ENCODE results near the gene GINS1. TPM values are rescaled to one million over a fixed set of nuclear protein-coding genes. Genes with fewer than 3 reads are reported as not detected.

The GINS1 gene
- polyA plus RNA-seq, 1 experiment: 3.7 TPM

DNA sequence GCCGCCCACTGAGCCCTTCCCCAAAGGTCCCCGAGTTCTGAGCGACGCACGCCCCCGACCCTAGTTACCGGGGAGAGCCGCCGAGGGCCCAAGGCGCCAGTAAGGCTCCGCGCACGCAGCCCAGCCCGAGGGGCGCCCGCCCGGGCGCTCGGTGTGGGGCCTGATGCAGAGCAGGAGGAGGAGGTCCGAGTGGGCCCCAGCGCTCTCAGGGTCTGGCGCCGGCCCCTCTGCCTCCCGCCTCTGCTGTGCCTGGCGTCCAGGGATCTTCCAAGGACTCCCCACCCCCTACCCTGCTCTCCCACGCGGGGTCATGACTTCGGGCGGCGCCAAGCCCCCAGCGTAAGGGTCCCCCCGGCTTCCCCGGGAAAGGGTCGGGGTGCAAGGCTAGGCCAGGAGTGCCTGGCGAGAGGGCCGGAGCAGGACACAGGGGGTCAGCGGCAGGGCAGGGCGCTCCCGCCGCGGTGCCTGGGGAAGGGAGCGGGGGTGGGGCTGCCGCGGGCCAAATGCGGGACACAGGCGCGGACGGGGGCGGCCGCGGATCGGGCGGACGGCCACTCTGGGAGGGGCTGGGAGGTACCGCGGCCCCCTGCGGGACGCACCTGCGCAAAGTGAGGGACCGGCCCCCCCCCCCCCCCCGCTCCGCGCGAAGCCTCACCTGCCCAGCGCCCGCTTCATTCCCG is 17.5 kb upstream of the GINS1 start:
- Histone ChIP-seq H3K27me3 (ENCODE audit: control insufficient read depth, insufficient read depth, low read length) (no peaks in the 10 kb centered on the region), H3K4me3 (ENCODE audit: low read depth, low read length) (peak overlapping the region; percentile 81), H3K9me3 (ENCODE audit: control insufficient read depth, insufficient read depth, low read length) (no peaks in the 10 kb centered on the region; the same call in 1 of the 2 replicates), H3K27ac (ENCODE audit: low read depth, low read length) (peak overlapping the region; percentile 61)
- CTCF ChIA-PET: no interaction called here
- POLR2A ChIA-PET: interaction anchor here (0.7 to 1.0 kb wide), 2 partner anchors 18 to 82 kb away, joined by 3 to 9 read pairs; partner anchors contain the start of gene GINS1
- no peak for DNase-seq (ENCODE audit: low read depth, low spot score)
- TF ChIP-seq, protein P1, sequence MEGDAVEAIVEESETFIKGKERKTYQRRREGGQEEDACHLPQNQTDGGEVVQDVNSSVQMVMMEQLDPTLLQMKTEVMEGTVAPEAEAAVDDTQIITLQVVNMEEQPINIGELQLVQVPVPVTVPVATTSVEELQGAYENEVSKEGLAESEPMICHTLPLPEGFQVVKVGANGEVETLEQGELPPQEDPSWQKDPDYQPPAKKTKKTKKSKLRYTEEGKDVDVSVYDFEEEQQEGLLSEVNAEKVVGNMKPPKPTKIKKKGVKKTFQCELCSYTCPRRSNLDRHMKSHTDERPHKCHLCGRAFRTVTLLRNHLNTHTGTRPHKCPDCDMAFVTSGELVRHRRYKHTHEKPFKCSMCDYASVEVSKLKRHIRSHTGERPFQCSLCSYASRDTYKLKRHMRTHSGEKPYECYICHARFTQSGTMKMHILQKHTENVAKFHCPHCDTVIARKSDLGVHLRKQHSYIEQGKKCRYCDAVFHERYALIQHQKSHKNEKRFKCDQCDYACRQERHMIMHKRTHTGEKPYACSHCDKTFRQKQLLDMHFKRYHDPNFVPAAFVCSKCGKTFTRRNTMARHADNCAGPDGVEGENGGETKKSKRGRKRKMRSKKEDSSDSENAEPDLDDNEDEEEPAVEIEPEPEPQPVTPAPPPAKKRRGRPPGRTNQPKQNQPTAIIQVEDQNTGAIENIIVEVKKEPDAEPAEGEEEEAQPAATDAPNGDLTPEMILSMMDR (IDR thresholded peaks at IDR 0.05; ENCODE audit: low read depth, low read length): no peak

DNA sequence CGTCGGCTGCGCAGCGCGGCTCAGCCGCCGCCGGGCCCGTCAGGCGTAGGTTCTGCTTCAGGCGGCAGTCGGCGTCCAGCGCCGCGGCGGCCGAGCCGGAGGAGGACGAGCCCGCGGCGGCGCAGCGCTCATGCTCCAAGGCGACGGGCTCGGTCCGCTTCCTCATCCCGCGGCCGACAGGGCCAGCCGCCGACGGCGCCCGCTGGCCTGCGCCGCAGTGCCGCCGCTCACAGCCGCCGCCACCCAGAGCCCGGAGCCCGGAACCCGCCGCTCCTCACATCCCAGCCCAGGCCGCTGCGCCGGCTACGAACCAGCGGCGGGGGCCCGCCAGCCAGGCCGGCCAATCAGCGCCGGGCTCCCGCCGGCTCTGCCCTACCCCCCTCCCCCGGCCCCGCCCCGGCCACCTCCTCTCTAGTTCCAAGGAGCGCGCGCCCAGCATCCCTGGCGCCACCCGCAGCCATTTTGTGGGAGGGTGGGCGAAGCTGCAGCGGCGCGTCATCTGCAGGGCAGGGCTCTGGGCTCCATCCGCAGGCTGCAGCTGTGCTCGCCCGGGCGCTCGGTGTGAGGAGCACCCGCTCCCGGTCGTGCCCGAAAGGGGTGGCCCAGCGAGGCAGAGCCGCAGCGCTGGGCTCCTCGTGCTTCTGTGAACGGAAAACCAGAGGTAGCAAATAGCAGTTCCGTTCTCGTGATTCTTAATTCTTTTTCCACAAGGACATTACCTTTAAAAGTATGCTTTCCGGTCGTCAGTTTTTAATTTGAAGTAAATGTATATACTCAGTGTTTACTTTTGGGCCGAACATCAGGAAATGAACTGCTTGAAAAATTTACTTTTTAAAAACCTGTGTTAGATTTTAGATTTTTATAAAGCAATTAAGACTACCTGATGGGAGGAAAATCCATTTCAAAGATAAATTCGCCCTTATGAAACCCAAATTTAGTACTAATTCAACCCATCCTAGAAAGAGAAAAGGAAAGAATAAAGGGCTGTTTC is 16.6 kb upstream of the GINS1 start, which contains the start of gene ABHD12:
Gene ABHD12, minus strand, starts transcription at position 298 of the 991 bp plus-strand sequence. Its CDS starts 132 bp downstream, at position 166.
- DNase-seq (ENCODE audit: low read depth, low spot score): peak; percentile 91
- peak within 1 kb of the TSS; percentile 81 for H3K4me3 ChIP-seq (ENCODE audit: low read depth, low read length)
- TF ChIP-seq, protein P1 (IDR thresholded peaks at IDR 0.05; ENCODE audit: low read depth, low read length): no peak
- H3K27ac ChIP-seq (ENCODE audit: low read depth, low read length): peak within 1 kb of the TSS; percentile 71
- ChIA-PET POLR2A (interaction anchor here (0.6 to 1.0 kb wide), 5 partner anchors 17 to 254 kb away, joined by 3 to 9 read pairs (median 4); partner anchors contain the start of gene GINS1), CTCF (interaction anchor here (0.7 to 1.0 kb wide), 2 partner anchors 81 to 164 kb away, joined by 3 to 7 read pairs; no protein-coding TSS in a partner anchor)
- no peaks in the 10 kb centered on the region for H3K27me3 ChIP-seq (ENCODE audit: control insufficient read depth, insufficient read depth, low read length)
- H3K9me3 ChIP-seq (ENCODE audit: control insufficient read depth, insufficient read depth, low read length): no peaks in the 10 kb centered on the region; the same call in 1 of the 2 replicates

DNA sequence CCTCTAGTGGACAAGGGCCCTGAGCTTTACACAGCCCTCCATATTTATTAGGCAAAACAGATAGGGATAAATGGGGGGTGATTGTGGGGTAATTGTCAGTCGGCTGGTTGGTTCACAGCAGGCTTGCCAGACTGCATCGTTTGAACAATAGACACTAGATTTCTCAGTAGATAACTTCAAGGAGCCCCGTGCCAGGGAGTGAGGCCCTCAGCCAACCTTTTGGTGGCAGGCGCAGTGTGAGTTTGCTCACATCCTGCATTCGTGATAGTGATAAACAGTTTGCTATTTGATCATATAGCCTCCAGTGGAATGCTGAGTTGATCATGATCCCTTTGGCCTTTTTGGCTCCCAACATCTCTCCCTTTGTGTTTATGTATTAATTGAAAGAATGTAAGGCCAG is 13.2 kb upstream of the GINS1 start:
- H3K27me3 ChIP-seq (ENCODE audit: control insufficient read depth, insufficient read depth, low read length): no peaks in the 10 kb centered on the region
- DNase-seq (ENCODE audit: low read depth, low spot score): no peak
- H3K4me3 ChIP-seq (ENCODE audit: low read depth, low read length): no peak overlapping the region
- ChIA-PET CTCF (interaction anchor here (1.1 kb wide), 1 partner anchor 99 kb away, joined by 3 read pairs; no protein-coding TSS in a partner anchor), POLR2A (no interaction called here)
- TF ChIP-seq, protein P1 (IDR thresholded peaks at IDR 0.05; ENCODE audit: low read depth, low read length): no peak
- no peaks in the 10 kb centered on the region for H3K9me3 ChIP-seq (ENCODE audit: control insufficient read depth, insufficient read depth, low read length)
- H3K27ac ChIP-seq (ENCODE audit: low read depth, low read length): no peak overlapping the region

DNA sequence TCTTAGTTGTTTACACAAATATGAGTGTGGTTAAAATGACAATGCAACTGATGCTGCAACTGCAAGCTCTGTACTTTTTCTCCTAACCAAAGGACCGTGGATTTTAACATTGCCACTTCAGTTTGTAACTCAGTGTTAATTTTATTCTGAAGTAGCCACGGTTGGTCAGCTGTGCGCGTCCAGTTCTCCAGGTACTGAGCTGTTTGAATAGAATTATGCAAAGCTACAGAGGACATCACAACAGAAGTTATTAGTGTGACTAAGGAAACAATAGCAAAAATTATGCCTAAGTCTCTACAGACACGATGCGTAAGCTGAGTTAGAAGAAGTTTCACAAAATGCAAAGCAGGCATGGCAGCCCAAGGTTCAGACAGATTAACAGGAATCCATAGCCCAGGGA is 12.5 kb upstream of the GINS1 start:
- Histone ChIP-seq H3K4me3 (ENCODE audit: low read depth, low read length) (no peak overlapping the region), H3K9me3 (ENCODE audit: control insufficient read depth, insufficient read depth, low read length) (no peaks in the 10 kb centered on the region), H3K27me3 (ENCODE audit: control insufficient read depth, insufficient read depth, low read length) (no peaks in the 10 kb centered on the region), H3K27ac (ENCODE audit: low read depth, low read length) (no peak overlapping the region)
- ChIA-PET CTCF (no interaction called here), POLR2A (no interaction called here)
- TF ChIP-seq, protein P1 (IDR thresholded peaks at IDR 0.05; ENCODE audit: low read depth, low read length): no peak
- no peak for DNase-seq (ENCODE audit: low read depth, low spot score)
